Suppressor macrophage treated with lipopolysaccharide for 1 hour (primary cell): ENCODE results near the gene USF3.
"Not testable (repeated sequence)": the region's sequence is repeated elsewhere in the genome, so short reads cannot be mapped to it uniquely, and the experiment has no call there.

ENCODE experiments used
- DNase-seq, 3 donors: peaks; one replicate each; pipeline ENCODE4 v3.0.0-alpha.2; 2020 to 2022

The USF3 gene

DNA sequence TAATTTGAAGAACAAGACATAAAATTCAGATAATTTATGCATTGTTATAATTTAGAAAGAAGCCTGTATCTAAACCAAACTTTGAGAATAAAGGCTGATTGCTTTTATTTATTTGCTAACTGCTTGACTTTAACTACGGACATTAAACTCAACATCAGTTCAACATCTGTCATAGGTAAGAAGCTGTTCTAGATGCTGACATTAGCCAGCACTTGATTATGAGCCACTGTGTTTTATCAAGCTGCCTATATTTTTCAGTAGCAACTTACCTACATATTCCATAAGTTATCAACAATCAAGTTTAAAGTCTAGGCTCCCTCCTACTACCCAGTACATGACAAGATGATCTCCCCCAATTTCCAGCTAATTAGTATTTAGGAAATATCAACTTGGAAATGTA lies 42.1 kb downstream of the USF3 start:
- DNase-seq = no peak

DNA sequence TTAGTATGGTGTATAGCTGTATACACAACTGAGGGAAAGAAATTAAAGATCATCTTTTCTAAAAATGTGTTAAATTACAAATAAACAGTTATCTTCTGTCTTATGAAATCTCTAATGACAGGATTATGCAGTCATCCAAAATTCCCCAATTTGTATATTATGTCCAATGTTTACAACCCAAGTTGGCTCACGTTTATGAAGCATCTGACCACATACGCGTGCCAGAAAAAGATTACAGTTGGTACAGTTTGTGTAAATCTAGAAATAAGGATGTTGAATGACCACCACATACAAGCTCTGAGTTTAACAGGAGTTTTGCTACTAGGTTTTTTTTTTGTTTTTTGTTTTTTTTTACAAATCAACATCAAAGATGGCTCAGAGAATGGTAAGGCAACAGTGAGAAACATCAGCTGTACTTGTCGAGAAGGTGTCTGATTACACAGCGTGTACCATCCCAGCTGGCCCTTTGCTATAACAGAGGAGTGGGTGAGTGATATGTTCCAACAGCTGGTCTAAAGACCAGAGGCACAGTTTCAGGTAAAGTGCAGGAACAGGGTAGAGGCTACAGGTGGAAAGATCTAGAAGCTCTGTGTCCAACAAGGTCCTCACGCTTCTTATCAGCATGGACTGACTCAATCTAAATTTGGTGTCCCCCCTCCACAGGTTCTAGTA lies 47.1 kb downstream of the USF3 start:
- peak in 2 of 3 donors; percentile 16 to 21 for DNase-seq

DNA sequence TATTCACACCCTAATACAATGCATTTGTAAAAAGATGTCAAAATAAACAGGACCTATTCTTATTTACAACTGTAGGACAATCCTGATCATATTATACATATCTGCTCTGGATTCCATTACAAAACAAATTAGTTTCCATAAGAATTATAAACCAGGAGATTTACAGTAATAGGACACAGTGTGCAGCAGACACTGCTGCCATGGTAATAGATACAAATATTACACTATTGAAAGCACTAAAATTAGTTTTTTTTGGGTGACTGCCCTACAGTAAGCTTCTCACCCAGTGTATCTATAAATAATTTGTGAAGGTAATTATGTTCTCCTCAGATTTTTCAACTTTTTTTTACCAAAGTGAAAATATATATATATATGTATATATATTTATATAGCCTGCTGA lies 47.9 kb downstream of the USF3 start:
- no peak for DNase-seq

DNA sequence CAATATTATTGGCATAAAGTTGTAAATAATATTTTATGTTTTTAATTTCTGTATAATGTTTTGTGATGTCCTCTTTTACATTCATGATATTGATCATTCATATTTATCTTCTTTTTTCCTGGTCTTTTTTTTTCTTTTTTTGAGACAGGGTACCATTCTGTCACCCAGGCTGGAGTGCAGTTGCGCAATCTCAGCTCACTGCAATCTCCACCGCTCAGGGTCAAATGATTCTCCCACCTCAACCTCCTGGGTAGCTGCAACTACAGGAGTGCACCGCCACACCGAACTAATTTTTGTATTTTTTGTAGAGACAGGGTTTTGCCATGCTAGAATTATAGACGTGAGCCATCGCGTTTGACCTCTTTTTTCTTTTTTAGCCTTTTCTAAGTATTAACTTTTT lies 52.9 kb downstream of the USF3 start:
- no peak for DNase-seq

DNA sequence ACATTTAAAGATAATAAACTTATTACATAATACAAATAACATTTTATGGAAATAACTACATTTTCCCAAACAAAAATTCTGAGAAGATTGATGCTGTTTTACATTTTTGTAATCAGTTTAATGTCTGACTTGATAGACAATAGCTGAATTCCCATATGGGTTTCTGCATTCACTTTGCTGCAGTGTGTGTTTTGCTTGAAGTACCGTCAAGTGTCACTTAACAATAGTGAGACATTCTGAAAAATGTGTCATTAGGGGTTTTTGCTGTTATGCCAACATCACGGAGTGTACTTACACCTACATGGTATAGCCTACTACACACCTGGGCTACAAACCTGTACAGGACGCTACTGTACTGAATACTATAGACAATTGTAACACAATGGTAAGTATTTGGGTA lies 57.5 kb downstream of the USF3 start:
- DNase-seq = no peak

DNA sequence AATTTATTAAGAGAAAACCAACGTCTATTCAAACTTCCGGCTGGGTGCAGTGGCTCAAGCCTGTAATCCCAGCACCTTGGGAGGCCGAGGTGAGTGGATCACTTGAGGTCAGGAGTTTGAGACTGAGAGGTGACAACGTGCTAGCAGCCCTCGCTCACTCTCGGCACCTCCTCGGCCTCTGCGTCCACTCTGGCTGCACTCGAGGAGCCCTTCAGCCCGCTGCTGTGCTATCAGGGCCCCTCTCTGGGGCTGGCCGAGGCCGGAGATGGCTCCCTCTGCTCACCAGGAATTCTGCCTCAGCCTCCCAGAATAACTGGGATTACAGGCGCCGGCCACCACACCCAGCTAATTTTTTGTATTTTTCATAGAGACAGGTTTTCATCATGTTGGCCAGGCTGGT lies 58.7 kb downstream of the USF3 start:
- no peak for DNase-seq

DNA sequence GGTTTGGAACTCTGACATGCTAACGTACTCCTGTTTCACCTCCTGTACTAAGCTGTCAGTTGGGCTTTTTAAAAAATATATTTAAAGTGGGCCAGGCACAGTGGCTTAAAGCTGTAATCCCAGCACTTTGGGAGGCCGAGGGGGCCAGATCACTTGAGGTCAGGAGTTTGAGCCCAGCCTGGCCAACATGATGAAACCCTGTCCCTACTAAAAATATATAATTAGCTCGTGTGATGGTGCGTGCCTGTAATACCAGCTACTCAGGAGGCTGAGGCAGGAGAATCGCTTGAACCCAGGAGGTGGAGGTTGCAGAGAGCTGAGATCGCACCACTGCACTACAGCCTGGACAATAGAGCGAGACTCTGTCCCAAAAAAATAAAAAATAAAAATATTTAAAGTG lies 60.4 kb downstream of the USF3 start:
- not testable (repeated sequence) for DNase-seq

DNA sequence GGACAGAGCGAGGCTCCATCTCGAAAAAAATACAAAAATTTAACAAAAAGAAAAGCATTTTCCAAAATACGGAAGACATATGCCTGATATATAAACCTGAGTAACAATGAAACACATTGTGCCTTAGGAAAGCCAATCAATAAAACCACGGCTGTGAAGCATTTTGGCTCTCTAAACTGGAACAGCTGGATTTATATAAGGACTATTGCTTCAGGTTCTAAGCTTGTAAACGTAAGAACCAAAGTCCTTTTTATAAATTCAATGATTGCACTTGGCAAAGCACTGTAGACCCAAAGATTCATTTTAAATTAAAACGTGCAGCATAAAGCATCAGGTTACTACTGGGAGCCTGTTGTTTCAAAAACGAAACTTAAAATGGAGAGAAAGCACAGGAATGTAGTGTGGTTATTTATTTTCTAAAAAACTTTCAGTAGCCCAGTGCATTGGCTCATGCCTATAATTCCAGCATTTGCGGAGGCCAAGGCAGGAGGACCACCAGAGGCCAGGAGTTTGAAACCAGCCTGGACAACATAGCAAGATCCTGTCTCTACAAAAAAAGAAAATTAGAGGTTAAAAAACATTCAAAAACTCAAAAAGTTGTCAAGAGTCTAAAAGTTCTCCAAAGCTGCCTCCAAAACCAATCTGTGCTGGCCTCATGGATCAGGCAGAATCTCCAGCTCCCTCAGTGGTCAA lies 61.5 kb downstream of the USF3 start:
- DNase-seq = no peak

DNA sequence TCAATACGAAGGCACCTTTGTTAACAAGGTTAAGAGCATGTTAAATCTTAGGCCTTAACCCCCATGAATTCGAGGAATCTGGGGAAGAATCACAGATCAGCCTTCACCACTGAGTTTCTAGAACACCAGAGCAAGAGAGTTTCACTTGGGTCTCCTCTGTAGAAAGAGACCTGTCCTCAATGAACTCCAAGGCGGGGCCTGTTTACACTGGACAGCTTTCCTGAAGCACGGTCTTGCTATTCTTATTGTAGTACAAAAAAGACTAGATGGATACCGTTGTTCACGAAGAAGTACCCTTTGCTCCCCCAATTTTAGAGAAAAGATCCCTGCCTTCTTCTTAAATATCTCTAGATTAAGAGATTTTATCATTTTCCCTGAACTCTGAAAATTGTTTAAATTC lies 64.9 kb downstream of the USF3 start:
- DNase-seq = no peak

DNA sequence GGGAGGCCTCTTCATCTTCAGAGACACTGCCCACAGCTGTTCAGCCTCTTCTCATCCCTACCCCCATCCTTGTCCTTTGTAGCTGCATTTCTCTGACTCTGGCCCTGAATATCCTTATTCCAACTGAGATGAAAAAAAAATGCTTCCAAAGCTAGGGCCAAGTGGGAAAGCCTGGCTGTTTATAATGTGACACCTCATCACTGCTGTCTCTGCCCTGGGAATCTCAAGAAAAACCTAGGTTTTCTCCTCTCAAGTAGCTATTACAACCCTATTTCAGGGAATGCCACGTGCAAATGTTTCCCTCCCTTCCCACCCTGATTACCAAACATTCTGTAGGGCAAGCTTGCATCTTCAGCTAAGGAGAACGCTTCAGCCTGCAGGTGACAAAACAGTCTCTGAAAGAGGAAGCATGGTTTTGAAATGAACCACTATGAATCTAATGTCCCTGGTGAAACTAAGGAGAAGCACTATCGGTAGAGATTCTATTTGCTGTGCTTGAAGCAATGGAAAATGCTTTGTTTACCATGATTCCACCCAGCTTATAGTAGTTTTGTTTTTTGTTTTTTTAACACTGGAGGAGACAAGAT lies 65.4 kb downstream of the USF3 start:
- peak in 2 of 3 donors; percentile 8 to 27 for DNase-seq

DNA sequence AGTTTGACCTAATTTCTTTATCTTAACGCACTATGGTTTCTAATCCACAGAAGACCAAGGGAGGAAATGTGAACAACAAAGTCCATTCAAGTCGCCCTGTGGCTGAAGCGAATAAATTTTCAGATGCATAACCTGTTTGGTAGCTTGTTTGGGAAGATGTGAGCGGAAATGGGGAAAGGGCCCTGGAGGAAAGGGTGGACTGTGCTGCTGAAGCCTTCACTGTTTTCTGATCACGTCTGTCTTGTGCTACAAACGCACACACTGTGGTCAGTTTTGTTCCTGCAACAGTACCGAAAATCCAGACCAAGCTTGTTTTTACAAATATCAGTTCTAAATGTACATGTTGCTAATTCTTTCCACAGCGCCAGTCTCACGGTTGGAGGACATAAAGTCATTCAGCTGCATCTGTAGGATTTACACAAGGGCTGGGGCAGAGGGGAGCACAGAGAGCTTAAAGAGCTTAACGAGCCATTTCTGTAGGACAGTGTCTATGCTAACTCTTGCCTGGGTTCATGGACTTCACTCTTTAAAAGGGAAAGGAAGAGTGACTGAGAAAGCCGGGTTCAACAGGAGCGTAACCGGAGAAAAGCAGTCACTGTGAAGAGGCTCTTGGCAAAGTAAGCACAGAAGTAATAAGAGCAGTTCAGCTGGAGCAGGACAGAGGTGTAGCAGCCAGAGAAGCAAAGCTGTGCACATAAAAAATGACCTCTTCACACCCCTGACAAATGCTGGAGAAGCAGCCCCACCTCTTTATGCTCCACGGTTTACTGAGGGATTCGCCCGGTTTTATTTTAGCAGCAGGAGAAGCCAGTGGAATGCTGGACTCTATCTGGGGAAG lies 66.6 kb downstream of the USF3 start:
- DNase-seq = no peak

DNA sequence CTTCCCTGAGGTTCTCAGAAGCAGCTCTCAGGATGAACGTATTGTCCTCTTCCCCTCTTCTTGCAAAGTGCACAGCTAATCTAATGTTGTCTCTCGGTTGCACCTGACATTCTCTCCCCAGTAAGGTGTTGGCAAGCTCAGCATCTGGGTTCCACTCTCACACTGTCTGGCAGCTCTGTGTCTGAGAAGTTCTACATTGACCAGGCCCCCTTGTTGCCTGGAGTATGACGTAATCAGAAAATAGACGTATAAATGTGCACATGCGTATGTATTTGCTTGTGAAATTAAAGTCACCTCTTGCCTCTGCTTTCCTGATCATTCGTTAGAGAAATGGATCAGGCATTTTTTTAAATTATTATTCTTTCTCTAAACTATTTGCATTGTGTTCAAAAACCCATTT lies 67.7 kb downstream of the USF3 start:
- DNase-seq = no peak

DNA sequence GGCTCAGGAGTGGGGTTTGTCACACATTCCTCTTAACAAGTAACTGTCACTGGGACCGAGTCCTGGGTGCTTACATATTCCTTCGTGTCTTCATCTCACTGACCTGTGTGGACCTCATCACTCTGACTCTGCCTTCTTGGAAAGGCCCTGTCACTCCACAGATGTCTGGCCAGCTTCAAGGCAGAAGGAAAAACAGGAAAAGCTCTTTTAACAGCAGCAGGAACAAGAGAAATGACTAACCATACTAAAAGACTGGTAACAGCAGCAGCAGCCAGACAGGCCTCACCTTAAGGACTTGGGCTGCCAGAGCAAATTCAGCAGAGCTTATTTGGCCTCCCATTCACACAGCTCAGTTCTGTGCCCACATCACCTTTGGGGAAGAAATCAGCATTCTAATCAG lies 68.1 kb downstream of the USF3 start:
- DNase-seq = no peak

DNA sequence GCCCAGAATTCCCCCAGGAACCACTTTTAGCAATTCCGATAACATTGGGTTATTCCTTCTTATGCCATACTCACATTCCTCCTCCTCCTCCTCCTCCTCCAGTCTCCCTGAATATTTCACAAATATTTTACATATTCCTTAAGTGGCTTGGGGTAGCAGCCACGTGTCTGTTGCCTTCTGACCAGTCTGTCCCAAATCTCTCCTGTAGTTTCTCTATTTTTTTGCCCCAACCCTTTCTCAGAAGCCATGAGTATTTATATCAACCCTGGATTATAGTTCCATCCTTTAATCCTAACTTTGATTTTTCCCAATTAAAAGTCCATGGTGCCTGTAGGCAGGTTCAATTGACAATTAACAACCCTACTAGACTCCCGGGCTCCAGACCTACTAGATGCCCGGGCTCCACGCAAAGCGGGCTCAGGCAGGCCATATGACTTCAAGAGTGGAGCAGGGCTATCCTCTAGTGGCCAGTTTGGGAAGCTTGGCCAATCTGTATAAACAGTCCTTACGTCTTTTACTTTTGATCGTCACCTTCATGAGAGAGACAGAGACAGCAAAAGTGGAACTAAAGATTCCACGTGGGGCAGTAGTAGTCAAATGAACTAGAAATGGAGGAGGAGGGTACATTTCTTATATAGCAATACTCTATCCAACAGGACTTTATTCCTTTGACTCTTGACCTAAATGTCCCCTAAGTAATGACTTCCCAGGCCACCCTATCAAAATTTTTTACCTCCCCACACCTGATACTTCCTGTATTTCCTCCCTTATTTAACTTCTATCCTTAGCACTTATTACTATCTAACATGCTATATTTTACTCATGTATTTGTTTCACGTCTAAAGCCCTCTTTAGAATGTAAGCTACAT lies 69.7 kb downstream of the USF3 start:
- DNase-seq = peak; percentile 84 to 87 (median 84)

DNA sequence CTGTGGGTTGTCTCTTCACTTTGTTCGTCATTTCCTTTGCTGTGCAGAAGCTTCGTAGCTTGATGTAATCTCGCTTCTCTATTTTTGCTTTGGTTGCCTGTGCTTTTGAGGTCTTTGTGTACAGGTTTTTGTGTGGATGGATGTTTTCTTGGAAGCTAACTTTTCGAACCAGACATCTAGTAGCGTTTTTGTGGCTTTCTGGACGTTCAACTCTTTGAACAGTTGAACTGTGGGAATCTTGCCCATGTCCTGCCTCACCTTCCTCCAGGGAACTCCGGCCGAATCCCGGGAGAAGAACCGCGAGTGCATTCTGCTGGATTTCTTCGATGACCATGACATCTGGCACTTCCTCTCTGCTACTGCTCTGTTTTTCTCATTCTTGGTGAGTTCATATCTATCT lies 70.6 kb downstream of the USF3 start:
- DNase-seq = peak; percentile 28 to 50 (median 46)

DNA sequence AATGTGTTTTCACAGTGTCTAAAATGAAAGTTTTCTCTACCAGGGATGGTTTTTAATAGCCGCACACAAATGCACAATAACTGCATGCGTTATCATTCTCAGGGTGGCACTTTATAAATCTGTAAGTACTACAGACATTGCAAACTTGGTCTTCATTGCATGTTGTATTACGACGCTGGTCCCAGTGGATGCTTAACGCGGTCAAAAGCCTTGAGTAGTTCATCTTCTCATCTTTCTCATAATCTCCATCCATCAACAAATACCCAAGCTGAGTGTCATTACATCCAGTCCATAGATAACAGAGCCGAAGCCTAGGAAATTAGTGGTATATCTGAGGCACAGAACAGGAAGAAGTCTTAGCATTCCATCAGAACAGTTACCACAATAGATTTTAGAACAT lies 72.6 kb downstream of the USF3 start:
- no peak for DNase-seq

DNA sequence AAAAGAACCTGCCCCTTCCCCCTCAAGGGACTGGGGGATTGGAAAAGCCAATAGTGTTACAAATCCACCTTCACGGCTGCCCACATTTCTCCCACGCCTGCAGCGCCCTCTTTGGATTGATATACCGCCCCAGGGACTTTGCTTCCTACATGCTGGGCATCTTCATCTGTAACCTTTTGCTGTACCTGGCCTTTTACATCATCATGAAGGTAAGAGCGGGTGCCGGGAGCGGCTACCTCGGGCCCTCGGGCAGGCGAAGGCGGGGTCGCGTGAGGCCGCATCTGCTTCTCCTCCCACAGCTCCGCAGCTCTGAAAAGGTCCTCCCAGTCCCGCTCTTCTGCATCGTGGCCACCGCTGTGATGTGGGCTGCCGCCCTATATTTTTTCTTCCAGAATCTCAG lies 73.1 kb downstream of the USF3 start:
- DNase-seq = no peak

DNA sequence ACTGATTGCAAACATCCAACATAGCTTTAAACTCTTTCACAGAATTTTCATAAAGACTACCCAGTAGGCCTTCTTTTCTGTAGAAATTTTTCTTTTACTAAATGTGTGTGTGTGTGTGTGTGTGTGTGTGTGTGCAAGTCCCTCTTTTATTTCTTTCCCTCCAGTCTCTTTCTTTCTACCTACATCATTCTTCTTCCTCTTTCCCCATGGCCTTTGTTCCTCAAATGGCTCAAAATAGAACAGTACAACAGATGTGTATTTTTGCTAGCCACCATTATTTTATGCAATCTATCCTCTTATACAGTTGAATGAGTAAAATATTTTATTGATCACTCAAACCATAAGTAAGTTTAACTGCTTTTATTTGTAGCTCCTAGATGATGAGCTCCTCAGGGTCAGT lies 76.4 kb downstream of the USF3 start:
- peak; percentile 22 to 38 (median 35) for DNase-seq

DNA sequence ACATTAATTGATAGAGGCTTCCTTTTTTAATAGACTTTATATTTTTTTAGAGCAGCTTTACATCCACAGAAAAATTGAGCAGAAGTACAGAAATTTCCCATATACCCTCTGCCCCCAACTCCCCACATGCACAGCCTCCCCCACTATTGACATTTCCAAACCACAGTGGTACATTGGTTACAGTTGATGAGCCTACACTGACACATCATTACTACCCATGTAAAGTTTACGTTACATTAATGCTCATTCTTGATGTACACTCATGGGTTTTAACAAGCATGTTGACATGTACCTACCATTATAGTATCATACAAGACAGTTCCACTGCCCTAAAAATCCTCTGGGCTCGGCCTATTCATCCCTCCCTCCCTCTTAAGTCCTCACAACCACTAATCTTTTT lies 78.7 kb downstream of the USF3 start:
- DNase-seq = no peak

DNA sequence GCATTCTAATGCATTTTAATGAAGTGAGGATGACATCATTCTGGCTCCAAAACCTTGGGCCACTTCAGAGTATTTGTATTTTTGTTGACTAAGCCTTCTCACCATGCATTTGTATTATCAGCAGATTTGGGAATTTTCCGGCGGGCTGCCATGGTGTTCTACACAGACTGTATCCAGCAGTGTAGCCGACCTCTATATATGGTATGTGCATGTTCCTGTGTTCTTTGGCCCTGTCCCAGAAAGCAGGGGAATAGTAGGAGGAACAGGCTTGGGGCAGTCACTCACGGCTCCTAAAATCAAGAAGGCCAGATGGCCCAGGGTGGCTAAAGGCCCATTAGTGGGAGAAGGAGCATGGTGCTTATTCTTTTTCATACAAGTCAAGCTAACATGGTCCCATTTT lies 80.5 kb downstream of the USF3 start:
- no peak for DNase-seq

DNA sequence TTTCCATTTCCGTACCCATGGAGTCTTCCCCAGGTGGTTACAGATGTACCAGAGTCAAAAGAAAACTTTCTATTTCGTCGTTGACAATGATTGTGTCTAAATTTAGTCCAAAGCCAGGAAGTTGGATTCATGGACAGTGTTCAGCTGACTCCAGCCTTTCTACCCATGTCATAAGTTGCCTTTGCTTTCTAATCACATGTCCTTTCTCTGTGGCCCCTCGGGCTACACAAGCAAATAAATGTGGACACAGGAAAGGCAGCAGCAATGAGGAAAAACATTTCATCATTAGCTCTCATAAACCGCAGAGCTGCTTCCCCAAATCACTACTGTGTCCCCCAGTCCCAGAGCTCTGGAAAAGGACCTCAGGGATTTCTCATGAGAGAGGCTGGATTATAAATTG lies 82.0 kb downstream of the USF3 start:
- DNase-seq = peak; percentile 40 to 48 (median 46)

DNA sequence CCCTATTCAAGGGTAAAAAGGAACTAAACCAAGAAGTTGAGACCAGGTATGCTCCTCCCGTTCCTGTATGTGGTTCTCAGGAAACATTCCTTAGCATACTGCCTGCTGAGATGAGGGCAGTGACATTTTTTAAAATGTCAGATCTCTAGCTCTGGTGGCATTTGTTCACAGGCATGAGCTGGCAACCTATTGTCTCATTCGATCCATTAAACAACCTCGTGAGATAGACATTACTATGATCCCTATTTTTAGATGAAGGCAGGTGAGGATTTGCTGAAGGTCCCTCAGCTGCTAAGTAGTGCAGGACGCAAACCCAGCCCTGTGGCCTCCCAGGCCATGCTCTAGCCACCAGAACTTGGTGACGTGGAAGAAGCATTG lies 89.2 kb downstream of the USF3 start:
- DNase-seq = no peak
